ENCODE data around the gene ABCG1. TPM values are rescaled to one million over a fixed set of nuclear protein-coding genes. Genes with fewer than 3 reads are reported as not detected.

Gene ABCG1
- total RNA-seq, 1 donor from 2014 or later: 39.5 TPM

DNA sequence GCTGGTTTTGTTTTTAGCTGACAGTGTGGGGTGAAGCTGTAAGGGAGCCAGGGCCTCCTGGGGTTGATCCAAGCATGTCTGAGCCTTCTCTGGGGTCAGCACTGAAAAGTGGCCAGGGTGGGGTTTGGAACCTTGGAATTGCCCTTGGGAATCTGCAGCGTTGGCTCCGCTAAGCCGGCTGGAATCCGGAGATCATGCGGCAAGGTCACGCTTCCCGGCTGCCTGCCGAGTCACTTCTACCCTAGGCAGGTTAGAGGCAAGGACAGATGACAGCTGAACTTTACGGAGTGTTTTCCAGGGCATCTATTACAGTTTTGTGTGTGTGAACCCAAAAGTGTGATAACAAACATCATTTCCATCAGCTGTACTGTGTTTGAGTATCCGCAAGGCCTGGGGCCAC, 17.1 kb downstream of the ABCG1 start:
- no peaks in the 10 kb centered on the region for H3K27me3 ChIP-seq
- TF ChIP-seq, protein P1, sequence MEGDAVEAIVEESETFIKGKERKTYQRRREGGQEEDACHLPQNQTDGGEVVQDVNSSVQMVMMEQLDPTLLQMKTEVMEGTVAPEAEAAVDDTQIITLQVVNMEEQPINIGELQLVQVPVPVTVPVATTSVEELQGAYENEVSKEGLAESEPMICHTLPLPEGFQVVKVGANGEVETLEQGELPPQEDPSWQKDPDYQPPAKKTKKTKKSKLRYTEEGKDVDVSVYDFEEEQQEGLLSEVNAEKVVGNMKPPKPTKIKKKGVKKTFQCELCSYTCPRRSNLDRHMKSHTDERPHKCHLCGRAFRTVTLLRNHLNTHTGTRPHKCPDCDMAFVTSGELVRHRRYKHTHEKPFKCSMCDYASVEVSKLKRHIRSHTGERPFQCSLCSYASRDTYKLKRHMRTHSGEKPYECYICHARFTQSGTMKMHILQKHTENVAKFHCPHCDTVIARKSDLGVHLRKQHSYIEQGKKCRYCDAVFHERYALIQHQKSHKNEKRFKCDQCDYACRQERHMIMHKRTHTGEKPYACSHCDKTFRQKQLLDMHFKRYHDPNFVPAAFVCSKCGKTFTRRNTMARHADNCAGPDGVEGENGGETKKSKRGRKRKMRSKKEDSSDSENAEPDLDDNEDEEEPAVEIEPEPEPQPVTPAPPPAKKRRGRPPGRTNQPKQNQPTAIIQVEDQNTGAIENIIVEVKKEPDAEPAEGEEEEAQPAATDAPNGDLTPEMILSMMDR (IDR thresholded peaks at IDR 0.05): no peak
- H3K9me3 ChIP-seq: no peaks in the 10 kb centered on the region
- H3K4me1 ChIP-seq: peaks cover 17 to 22% of the 10 kb centered on the region in 2 donors
- no peak overlapping the region for H3K27ac ChIP-seq
- intact Hi-C loops (cut with DNase I): loop anchor here (10.0 kb wide), 1 partner anchor 811 kb away; the partner anchor contains the start of gene MX1
- DNase-seq (ENCODE audit: low spot score in 2 of 2): no peak
- H3K36me3 ChIP-seq: no peaks in the 10 kb centered on the region
- no peak overlapping the region for H3K4me3 ChIP-seq

DNA sequence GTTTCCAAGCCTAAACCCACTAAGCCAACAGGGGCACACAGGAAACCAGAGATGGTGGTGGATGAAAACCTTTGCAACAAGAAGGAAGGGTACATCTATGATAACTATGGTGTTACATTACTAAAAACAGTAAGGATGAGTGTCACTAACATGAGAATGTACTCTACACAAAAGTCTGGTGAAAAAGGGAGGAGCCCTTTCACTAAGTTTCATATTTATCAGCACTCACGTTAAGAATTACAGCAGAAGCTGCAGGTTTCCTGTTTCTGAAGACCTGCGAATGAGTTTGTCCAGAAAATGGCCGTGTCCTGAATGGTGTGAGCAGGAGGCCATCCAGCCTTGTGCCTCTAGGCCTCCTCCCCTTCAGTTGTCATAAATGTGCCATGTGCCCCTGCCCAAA, 17.8 kb downstream of the ABCG1 start:
- Histone ChIP-seq H3K36me3 (no peaks in the 10 kb centered on the region), H3K27me3 (no peaks in the 10 kb centered on the region), H3K4me3 (no peak overlapping the region), H3K4me1 (peaks cover 17 to 22% of the 10 kb centered on the region in 2 donors), H3K9me3 (no peaks in the 10 kb centered on the region), H3K27ac (no peak overlapping the region)
- intact Hi-C loops (cut with DNase I): loop anchor here (10.0 kb wide), 1 partner anchor 812 kb away; the partner anchor contains the start of gene MX1
- DNase-seq (ENCODE audit: low spot score in 2 of 2): no peak
- TF ChIP-seq, protein P1 (IDR thresholded peaks at IDR 0.05): no peak

DNA sequence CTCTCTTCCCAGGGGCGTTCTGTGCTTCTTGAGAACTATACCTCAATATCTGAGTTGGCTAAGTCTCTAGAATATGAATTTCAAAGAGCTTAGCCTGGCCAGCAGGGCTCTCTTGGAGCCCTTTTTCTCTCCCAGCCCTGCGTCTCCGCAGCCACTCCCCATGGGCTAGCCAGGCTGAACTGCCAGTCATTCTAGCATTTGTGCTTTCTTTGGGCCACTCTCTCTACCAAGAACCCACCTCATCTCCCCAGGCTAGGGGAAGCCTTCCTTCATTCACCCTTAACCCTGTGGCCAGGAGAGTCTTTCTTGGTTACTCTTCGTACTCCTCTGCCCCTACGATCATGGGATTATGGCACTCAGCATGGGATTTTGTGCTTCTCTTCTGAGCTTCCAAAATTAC, 18.2 kb downstream of the ABCG1 start:
- peaks cover 17 to 22% of the 10 kb centered on the region in 2 donors for H3K4me1 ChIP-seq

DNA sequence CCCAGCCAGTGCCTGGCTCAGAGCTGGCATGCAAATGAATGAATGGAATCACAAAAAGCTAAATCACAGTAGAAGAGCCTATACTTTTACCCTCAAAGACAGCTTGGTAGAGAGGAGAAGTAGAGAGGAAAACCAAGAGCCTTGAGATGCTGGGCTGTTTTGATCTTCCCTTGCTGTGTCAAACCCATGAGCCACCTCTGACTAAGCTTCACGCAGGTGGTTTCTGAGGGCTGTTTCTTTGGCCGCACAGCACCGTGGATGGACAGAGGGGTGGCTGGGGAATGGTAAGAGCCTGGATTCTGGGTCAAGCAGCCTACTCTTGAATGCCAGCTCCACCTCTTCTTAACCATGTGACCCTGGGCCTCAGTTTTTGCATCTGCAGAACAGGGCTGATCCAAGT, 18.6 kb downstream of the ABCG1 start:
- Histone ChIP-seq H3K27ac (no peak overlapping the region), H3K4me1 (peaks cover 17 to 22% of the 10 kb centered on the region in 2 donors), H3K9me3 (no peaks in the 10 kb centered on the region), H3K36me3 (no peaks in the 10 kb centered on the region), H3K4me3 (no peak overlapping the region), H3K27me3 (no peaks in the 10 kb centered on the region)
- intact Hi-C loops (cut with DNase I): loop anchor here (10.0 kb wide), 1 partner anchor 813 kb away; the partner anchor contains the start of gene MX1
- no peak for DNase-seq (ENCODE audit: low spot score in 2 of 2)
- TF ChIP-seq, protein P1 (IDR thresholded peaks at IDR 0.05): no peak

More for the DNA sequence above, 18.2 kb downstream of the ABCG1 start:
- TF ChIP-seq, protein P1 (IDR thresholded peaks at IDR 0.05): no peak
- H3K9me3 ChIP-seq: no peaks in the 10 kb centered on the region
- no peaks in the 10 kb centered on the region for H3K36me3 ChIP-seq
- no peak overlapping the region for H3K27ac ChIP-seq
- no peaks in the 10 kb centered on the region for H3K27me3 ChIP-seq
- no peak overlapping the region for H3K4me3 ChIP-seq
- DNase-seq (ENCODE audit: low spot score in 2 of 2): no peak
- intact Hi-C loops (cut with DNase I): loop anchor here (10.0 kb wide), 1 partner anchor 812 kb away; the partner anchor contains the start of gene MX1

DNA sequence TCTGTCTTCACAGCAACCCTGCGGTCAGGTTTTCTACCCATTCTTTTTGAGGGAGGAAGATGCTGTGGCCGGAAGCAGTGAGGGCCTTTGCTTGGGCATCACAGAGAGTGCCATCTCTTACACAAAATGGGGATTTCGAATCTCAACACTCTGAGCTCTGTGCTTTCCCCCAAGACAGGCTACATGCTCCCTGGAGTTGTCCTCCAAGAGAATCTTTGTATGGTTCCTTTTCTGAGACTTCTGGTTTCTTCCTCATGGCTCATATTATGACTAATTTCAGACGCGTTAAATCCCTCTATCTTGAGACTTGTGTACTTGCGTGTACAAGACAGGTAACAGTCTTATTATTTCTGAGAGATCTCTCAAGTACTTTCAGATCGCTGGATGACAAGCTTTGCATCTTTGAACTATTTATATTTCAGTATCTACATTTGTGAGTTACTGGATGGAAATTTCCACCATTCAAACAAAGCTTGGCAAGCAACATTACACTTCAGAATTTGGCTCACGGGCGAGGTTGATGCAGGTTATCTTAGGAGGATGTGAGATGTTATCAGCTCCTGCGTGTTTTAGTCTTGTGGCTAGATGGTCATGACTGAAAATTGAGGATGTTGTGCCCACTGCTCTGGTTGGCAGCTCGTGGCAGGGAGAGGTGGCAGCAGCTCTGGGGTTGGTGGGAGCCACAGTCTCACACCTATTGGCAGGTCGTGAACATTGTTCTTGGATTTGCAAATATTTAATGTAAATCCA, 19.4 kb downstream of the ABCG1 start:
- H3K9me3 ChIP-seq: no peaks in the 10 kb centered on the region
- no peaks in the 10 kb centered on the region for H3K36me3 ChIP-seq
- intact Hi-C loops (cut with DNase I): loop anchor here (10.0 kb wide), 1 partner anchor 814 kb away; the partner anchor contains the start of gene MX1
- peaks cover 14 to 16% of the 10 kb centered on the region in 2 donors for H3K4me1 ChIP-seq
- H3K27ac ChIP-seq: no peak overlapping the region
- TF ChIP-seq, protein P1 (IDR thresholded peaks at IDR 0.05): no peak
- no peaks in the 10 kb centered on the region for H3K27me3 ChIP-seq
- no peak overlapping the region for H3K4me3 ChIP-seq
- no peak for DNase-seq (ENCODE audit: low spot score in 2 of 2)
